ENCODE measurements around the gene PCDH7. TPM values are rescaled to one million over a fixed set of nuclear protein-coding genes. Genes with fewer than 3 reads are reported as not detected.

PCDH7 gene
- total RNA-seq, 2 donors from 2014 or later, result not detected

DNA sequence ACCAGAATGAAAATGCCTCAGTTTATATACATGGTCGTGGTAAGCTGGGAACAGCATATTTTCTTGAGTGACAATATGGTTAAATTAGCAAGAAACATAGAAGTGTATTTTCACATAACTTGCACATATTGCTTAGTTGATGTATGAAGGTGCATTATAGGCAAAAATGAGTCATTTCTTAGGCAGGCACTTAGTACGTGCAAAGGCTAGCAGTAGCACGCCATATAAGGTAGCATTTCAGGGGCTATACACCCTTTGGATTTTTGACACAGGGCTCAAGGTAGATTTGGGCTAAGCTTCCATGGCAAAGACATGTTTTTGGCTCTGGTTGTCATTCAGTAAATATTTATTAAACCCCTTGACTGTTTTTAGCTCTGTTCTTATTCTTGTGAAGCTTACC is 33.1 kb downstream of the PCDH7 start:
- H3K9me3 Mint-ChIP-seq, result peaks cover 4% of the 10 kb centered on the region
- no peaks in the 10 kb centered on the region for H3K36me3 Mint-ChIP-seq
- H3K27me3 Mint-ChIP-seq, result no peaks in the 10 kb centered on the region
- ATAC-seq, result no peak
- no peak overlapping the region for H3K4me3 Mint-ChIP-seq
- H3K4me1 Mint-ChIP-seq (ENCODE audit: low read depth in 2 of 2), result no peaks in the 10 kb centered on the region
- DNase-seq (ENCODE audit: low spot score), result no peak
- H3K27ac Mint-ChIP-seq, result no peak overlapping the region

DNA sequence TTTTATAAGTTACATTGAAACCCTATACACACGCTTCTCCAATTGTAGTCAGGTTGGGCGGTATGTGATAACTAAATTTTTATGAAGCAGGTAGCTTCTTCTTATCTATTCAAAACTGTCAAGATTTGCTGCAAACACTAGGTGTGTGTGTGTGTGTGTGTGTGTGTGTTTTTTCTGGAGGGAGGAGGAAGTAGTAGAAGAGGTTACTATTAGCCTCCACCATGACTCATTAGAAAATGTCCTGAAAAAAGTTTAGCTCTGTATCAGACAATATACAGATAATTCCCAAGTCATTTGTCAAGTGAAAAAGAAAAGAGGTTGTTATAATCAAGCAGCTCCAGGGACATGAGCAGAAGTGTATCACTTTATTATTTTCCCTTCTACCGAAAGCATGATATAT is 33.9 kb downstream of the PCDH7 start:
- H3K4me3 Mint-ChIP-seq, result no peak overlapping the region
- DNase-seq (ENCODE audit: low spot score) (no peak), ATAC-seq (no peak)
- H3K27ac Mint-ChIP-seq, result no peak overlapping the region
- H3K9me3 Mint-ChIP-seq, result peaks cover 7% of the 10 kb centered on the region
- no peaks in the 10 kb centered on the region for H3K27me3 Mint-ChIP-seq
- H3K36me3 Mint-ChIP-seq, result no peaks in the 10 kb centered on the region
- H3K4me1 Mint-ChIP-seq (ENCODE audit: low read depth in 2 of 2), result no peaks in the 10 kb centered on the region

DNA sequence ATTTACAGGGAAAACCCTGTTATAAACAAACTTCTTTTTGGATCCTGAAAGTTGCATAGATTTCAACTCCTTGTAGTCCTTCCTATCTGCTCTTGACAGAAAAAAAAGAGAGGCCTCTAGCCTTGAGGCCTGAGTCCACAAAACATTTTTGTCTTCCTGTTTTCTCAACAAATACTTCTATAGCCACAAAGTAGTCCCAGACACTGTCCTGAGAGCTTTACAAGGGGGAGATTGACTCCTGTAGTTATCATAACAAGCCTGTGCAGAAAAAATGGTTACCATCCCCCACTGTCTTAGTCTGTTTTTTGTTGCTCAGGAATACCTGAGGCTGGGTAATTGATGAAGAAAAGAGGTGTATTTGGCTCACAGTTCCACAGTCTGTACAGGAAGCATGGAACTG is 35.2 kb downstream of the PCDH7 start:
- ATAC-seq (no peak), DNase-seq (ENCODE audit: low spot score) (no peak)
- Mint-ChIP-seq H3K4me1 (ENCODE audit: low read depth in 2 of 2) (no peaks in the 10 kb centered on the region), H3K9me3 (peaks cover 12% of the 10 kb centered on the region), H3K4me3 (no peak overlapping the region), H3K27me3 (no peaks in the 10 kb centered on the region), H3K36me3 (no peaks in the 10 kb centered on the region), H3K27ac (no peak overlapping the region)

DNA sequence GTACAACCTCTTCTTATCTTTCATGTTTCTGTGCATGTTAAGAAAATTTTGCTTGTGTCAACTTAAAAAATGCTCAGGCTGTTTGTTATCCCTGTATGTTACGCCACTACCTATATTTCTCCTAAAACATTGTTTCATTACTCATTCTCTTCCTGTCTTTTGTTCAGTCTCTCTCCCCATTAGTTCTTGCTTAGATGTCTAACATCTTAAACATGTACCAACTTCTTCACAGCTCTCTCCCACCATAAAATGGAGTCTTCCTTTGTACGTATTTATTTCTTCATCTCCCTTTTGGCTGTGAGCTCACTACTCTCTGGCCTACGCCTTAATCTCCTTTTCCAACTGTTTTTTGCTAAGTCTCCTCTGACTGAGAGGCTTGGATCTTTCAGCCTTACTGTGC is 36.4 kb downstream of the PCDH7 start:
- H3K4me3 Mint-ChIP-seq, result no peak overlapping the region
- H3K27ac Mint-ChIP-seq, result no peak overlapping the region
- peaks cover 11% of the 10 kb centered on the region for H3K9me3 Mint-ChIP-seq
- no peaks in the 10 kb centered on the region for H3K27me3 Mint-ChIP-seq
- H3K4me1 Mint-ChIP-seq (ENCODE audit: low read depth in 2 of 2), result no peaks in the 10 kb centered on the region
- H3K36me3 Mint-ChIP-seq, result no peaks in the 10 kb centered on the region
- DNase-seq (ENCODE audit: low spot score) (no peak), ATAC-seq (no peak)

DNA sequence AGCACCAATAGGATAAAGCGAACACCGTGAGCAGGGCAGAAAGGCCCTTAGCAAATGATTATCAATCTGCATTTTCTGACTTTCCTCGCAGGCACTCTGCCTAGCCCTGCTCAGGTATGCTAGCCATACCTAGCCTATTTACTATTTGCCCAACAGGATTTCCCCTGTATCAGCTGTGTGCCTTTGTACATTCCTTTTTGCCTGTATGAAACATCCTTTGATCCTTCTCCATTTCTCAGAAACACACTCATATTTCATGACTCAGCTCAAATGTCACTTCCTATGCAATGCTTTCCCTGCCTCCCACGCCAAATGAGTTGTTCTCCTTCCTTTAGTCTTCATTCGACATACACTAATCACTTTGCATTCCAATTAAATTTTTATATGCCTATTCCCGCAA is 37.2 kb downstream of the PCDH7 start:
- no peak overlapping the region for H3K27ac Mint-ChIP-seq
- H3K4me1 Mint-ChIP-seq (ENCODE audit: low read depth in 2 of 2), result no peaks in the 10 kb centered on the region
- DNase-seq (ENCODE audit: low spot score) (no peak), ATAC-seq (no peak)
- no peak overlapping the region for H3K4me3 Mint-ChIP-seq
- H3K9me3 Mint-ChIP-seq, result peaks cover 11% of the 10 kb centered on the region
- H3K27me3 Mint-ChIP-seq, result no peaks in the 10 kb centered on the region
- H3K36me3 Mint-ChIP-seq, result no peaks in the 10 kb centered on the region

DNA sequence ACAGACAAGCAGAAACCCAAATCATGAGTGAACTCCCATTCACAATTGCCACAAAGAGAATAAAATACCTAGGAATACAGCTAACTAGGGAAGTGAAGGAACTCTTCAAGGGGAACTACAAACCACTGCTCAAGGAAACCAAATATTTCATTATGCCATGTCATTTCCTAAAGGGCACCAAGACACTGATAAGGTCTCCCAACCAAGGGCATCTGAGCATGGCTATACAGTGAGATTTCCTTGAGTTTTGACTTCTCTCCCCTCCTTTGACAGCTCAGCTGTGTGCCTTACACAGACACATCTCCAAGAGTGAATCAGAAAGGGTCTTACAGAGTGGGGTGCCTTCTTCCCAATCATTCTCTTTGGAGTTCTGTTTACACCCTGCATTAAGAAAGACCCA is 40.4 kb downstream of the PCDH7 start:
- Mint-ChIP-seq H3K4me3 (no peak overlapping the region), H3K4me1 (ENCODE audit: low read depth in 2 of 2) (no peaks in the 10 kb centered on the region), H3K36me3 (no peaks in the 10 kb centered on the region), H3K27ac (no peak overlapping the region), H3K27me3 (no peaks in the 10 kb centered on the region), H3K9me3 (peaks cover 13% of the 10 kb centered on the region)
- DNase-seq (ENCODE audit: low spot score), result no peak
- ATAC-seq, result no peak

DNA sequence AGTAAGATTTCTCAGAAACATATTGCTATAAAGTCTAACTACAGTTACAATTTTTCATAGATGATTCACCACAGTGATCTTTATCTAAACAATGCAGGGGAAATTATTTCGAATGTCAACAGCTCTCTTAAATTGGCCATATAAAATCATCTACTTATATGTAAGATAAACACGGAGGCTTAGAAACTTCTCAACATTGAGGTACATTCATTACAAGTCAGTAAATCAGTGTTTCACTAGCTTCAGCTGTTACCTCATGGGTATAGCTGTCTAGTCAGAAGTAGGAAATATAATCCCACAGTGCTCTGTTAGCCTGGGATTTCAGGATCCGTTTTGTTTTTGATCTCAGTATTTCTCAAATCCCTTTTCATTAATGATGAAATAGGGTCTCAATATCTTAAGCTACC is 43.2 kb downstream of the PCDH7 start:
- Mint-ChIP-seq H3K9me3 (peaks cover 15% of the 10 kb centered on the region), H3K4me3 (no peak overlapping the region), H3K27me3 (no peaks in the 10 kb centered on the region), H3K4me1 (ENCODE audit: low read depth in 2 of 2) (no peaks in the 10 kb centered on the region), H3K36me3 (no peaks in the 10 kb centered on the region), H3K27ac (no peak overlapping the region)
- ATAC-seq (no peak), DNase-seq (ENCODE audit: low spot score) (no peak)

DNA sequence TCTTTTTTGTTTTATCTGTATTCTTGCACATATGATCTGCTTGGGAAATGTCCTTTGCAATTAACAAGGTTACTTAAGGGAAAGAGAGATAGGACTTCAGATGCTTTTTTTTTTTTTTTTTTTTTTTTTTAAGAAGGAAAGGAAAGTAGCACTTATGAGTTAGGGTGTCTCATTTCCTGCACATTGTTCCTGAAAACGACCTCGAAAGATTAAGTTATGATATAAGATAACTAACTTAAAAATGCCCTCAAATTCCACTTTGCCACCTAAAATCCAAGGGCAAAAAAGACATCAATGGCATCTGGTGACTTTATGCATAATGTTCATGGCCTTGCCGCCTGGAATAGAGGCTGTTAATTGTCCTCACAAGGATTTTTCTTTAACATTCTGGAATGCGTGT is 44.9 kb downstream of the PCDH7 start:
- Mint-ChIP-seq H3K27me3 (no peaks in the 10 kb centered on the region), H3K27ac (no peak overlapping the region), H3K4me1 (ENCODE audit: low read depth in 2 of 2) (no peaks in the 10 kb centered on the region), H3K9me3 (peaks cover 8% of the 10 kb centered on the region), H3K4me3 (no peak overlapping the region), H3K36me3 (no peaks in the 10 kb centered on the region)
- no peak for ATAC-seq
- no peak for DNase-seq (ENCODE audit: low spot score)

DNA sequence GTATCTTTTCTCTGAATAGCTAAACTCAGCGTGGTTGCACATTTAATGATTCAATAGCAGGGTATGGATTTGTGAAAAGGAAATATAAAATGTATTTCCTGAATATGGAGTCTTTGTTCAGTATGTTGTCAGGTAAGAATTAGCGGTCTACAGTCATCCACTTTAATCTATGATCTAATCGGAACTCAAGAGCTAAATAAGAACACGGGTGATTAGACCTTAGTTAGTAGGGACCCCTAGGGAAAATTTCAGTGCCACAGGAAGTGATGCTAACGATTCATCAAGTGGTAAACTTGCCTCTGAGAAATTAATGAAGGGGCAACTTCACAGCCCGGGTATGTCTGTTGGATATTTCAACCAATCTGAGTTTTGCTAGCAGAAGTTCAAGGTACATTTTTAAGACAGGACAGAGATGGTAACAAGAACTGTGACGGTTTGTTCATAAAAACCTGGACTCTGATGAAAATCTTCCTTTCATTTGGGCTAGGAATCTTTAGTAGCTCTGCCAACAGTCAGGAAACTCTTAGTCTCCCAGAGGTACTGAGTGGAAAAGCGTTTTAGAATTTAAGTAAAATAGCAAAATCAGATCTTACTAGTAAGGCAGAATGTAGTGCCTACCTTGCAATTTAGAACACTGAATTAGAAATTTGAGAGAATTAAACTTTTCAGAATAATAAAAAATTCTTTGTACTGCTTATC is 47.1 kb downstream of the PCDH7 start:
- no peak overlapping the region for H3K27ac Mint-ChIP-seq
- ATAC-seq (no peak), DNase-seq (ENCODE audit: low spot score) (no peak)
- no peaks in the 10 kb centered on the region for H3K4me1 Mint-ChIP-seq (ENCODE audit: low read depth in 2 of 2)
- H3K9me3 Mint-ChIP-seq, result peaks cover 4% of the 10 kb centered on the region
- H3K36me3 Mint-ChIP-seq, result no peaks in the 10 kb centered on the region
- no peaks in the 10 kb centered on the region for H3K27me3 Mint-ChIP-seq
- no peak overlapping the region for H3K4me3 Mint-ChIP-seq

DNA sequence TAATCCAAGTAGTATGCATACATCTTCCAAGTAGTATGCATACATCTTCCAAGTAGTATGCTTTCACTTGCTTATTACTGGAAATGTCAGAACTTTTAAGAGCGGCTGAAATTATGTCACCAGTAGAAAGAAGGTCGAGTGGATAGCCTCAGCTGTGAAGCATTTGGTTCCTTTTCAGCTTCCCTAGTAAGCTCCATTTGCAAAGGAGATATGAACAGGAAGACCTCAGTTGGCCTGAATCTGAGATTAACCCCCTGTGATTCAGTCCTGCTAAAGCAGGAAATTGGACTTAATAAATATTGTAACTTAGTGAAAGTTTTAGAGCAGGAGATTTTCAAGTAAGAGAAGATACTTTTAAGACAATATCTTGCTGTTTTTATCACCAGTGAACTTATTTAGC is 48.1 kb downstream of the PCDH7 start:
- H3K9me3 Mint-ChIP-seq, result peaks cover 4% of the 10 kb centered on the region
- ATAC-seq (no peak), DNase-seq (ENCODE audit: low spot score) (no peak)
- H3K4me1 Mint-ChIP-seq (ENCODE audit: low read depth in 2 of 2), result no peaks in the 10 kb centered on the region
- no peak overlapping the region for H3K4me3 Mint-ChIP-seq
- no peaks in the 10 kb centered on the region for H3K36me3 Mint-ChIP-seq
- H3K27me3 Mint-ChIP-seq, result no peaks in the 10 kb centered on the region
- H3K27ac Mint-ChIP-seq, result no peak overlapping the region

DNA sequence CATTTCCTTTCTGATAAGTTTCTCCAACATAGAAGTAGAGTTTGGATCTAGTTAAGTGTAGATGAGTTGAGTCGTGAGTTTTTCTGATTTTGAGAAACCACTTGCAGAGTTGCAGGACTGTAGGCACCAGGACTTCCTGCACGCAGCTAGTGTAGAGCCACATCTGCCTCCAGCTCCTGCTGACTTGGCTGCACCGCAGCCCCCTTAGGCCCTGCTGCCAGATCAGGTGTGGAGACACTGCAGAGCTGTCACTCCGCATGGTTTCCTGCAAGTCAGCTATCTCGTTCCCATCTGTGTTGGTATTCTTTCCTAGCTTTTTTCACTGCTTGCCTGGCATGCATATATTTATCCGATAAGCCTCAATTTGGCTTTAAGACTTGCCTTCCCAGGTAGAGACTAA is 48.9 kb downstream of the PCDH7 start:
- H3K27me3 Mint-ChIP-seq, result no peaks in the 10 kb centered on the region
- no peaks in the 10 kb centered on the region for H3K4me1 Mint-ChIP-seq (ENCODE audit: low read depth in 2 of 2)
- no peak overlapping the region for H3K27ac Mint-ChIP-seq
- no peaks in the 10 kb centered on the region for H3K36me3 Mint-ChIP-seq
- no peak for DNase-seq (ENCODE audit: low spot score)
- no peak for ATAC-seq
- no peak overlapping the region for H3K4me3 Mint-ChIP-seq
- peaks cover 4% of the 10 kb centered on the region for H3K9me3 Mint-ChIP-seq

DNA sequence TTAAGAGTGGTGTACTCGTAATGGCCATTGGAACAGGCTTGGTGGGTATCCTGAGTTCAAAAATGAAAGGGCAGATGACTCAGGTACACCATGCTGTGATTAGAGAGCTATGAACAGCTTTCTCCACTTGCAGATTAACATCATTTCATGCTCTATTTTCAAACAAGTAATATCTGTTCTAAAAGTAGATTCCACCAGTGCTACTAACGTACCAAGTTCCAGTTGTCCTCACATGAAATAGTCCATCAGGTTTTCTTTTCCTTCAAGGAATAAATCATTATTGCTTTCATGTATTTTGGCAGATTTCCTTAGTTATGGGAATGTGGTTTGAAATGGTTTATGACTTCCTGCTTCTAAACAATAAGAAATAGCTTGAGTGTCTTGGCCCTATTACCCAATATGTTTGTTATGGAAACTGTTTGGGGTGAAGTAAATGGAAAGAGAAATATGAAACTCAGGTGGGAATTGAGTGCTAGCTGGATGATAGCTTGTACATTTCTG is 49.9 kb downstream of the PCDH7 start:
- no peak for DNase-seq (ENCODE audit: low spot score)
- peaks cover 7% of the 10 kb centered on the region for H3K9me3 Mint-ChIP-seq
- no peaks in the 10 kb centered on the region for H3K27me3 Mint-ChIP-seq
- H3K4me1 Mint-ChIP-seq (ENCODE audit: low read depth in 2 of 2), result no peaks in the 10 kb centered on the region
- H3K4me3 Mint-ChIP-seq, result no peak overlapping the region
- no peak overlapping the region for H3K27ac Mint-ChIP-seq
- ATAC-seq, result no peak
- no peaks in the 10 kb centered on the region for H3K36me3 Mint-ChIP-seq

DNA sequence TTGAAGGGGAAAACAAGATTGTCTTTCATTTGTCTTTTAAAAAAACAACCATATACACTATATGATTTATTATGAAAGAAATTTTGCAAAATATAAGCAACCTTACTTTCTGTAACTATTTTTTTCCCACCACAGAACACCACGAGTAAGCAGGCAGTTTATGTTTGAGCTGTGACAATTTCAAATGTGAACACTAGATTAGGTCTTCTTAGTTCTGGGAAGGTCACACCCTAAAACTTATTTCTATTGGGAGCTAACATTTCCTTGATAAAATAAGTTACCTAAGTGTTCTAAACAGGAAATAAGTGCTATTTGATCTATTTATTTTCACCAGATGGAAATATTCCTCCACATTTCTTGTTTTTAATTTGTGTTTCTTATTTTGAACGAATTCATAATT is 50.6 kb downstream of the PCDH7 start:
- DNase-seq (ENCODE audit: low spot score) (no peak), ATAC-seq (no peak)
- Mint-ChIP-seq H3K36me3 (no peaks in the 10 kb centered on the region), H3K27ac (no peak overlapping the region), H3K4me1 (ENCODE audit: low read depth in 2 of 2) (no peaks in the 10 kb centered on the region), H3K9me3 (peaks cover 2% of the 10 kb centered on the region), H3K27me3 (no peaks in the 10 kb centered on the region), H3K4me3 (no peak overlapping the region)

DNA sequence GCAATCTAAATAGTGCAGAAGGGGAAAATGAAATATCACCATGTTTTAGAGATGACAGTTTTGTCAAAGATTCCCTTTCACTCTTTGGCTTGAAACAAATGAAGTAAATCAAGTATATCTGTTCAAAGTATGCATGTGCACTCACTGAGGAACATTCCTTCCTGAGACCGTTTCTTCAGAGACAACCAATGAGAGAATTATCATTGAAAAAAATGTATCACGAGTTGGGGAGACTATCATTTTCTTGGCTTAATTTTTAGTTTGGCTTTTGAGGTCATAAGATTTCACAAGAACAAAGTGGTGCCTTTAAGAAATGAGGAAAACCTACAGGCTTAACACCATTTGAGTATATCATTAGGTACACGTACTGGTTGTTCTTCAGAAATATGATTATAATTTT is 56.3 kb downstream of the PCDH7 start:
- peaks cover 2% of the 10 kb centered on the region for H3K9me3 Mint-ChIP-seq
- no peak for DNase-seq (ENCODE audit: low spot score)
- no peak for ATAC-seq
- no peak overlapping the region for H3K27ac Mint-ChIP-seq
- H3K27me3 Mint-ChIP-seq, result no peaks in the 10 kb centered on the region
- H3K4me3 Mint-ChIP-seq, result no peak overlapping the region
- H3K4me1 Mint-ChIP-seq (ENCODE audit: low read depth in 2 of 2), result no peaks in the 10 kb centered on the region
- H3K36me3 Mint-ChIP-seq, result no peaks in the 10 kb centered on the region

DNA sequence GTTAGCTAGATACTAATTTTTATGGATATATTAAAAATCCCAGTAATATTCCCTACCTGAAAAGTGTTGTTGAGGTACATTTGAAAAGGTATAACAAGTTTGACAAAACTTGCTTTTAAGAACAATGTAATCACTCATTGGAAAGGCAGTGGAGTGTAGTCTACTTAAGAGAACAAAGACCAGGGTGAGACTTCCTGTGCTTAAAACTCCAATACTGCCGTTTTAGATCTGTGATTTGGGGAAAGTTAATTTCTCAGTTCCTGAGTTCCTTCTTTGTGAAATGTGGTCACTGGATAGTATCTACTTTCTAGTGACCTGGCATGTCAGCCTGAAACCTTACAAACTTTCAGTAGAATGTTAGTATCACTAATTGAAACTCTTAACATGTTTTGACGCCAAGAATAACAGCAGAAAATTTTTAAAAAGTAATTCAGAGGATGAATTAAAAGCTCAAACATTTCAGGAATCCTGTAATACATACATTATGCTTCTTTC is 56.8 kb downstream of the PCDH7 start:
- ATAC-seq (no peak), DNase-seq (ENCODE audit: low spot score) (no peak)
- no peaks in the 10 kb centered on the region for H3K36me3 Mint-ChIP-seq
- no peak overlapping the region for H3K27ac Mint-ChIP-seq
- H3K27me3 Mint-ChIP-seq, result no peaks in the 10 kb centered on the region
- H3K4me3 Mint-ChIP-seq, result no peak overlapping the region
- H3K9me3 Mint-ChIP-seq, result peaks cover 2% of the 10 kb centered on the region
- H3K4me1 Mint-ChIP-seq (ENCODE audit: low read depth in 2 of 2), result no peaks in the 10 kb centered on the region

Data from natural killer cell treated with Interleukin-12 subunit alpha and Interleukin-12 subunit beta and Interleukin-15 and Interleukin-18, amount 100 ng/mL, for 72 hours (primary cell).